K562 (cell line): Measurements from ENCODE around the gene MAPKAPK2. TPM values are rescaled to one million over a fixed set of nuclear protein-coding genes. Genes with fewer than 3 reads are reported as not detected.

Source experiments
- BDP1 ChIP-seq: IDR thresholded peaks from 3 replicates; pipeline ENCODE4 v1.6.1; 2011; ENCODE audit not compliant: insufficient read length, insufficient read depth
- CREBBP ChIP-seq: IDR thresholded peaks from one replicate; pipeline ENCODE4 v1.6.1; 2012; ENCODE audit warnings: low read depth, mild to moderate bottlenecking, control low read depth, inconsistent platforms, low read length
- ETS2 ChIP-seq: IDR thresholded peaks from 2 replicates; pipeline ENCODE4 v1.6.1; 2016; ENCODE audit warnings: borderline replicate concordance, missing genetic modification characterization, mild to moderate bottlenecking, moderate library complexity, missing compliant biosample characterization; ENCODE audit not compliant: poor library complexity, severe bottlenecking
- GABPB2 ChIP-seq: fragments of 250-450 bp; sonication (Bioruptor Pico); conservative IDR thresholded peaks from 2 replicates; pipeline ENCODE4 v1.5.1; 2021; ENCODE audit warnings: mild to moderate bottlenecking
- KDM1A ChIP-seq, 2 experiments: fragments of 450-650 bp; IDR thresholded peaks; 2 replicates each; pipeline ENCODE4 v1.6.1; 2016; ENCODE audit warnings: mild to moderate bottlenecking in 2 of 2
- MXI1 ChIP-seq: IDR thresholded peaks from 2 replicates; pipeline ENCODE4 v1.6.1; 2011; ENCODE audit warnings: low read depth, mild to moderate bottlenecking, improper control_type of control experiment, low read length
- NFIC ChIP-seq: fragments of 450-650 bp; IDR thresholded peaks from 2 replicates; pipeline ENCODE4 v1.6.1; 2017; ENCODE audit warnings: mild to moderate bottlenecking, inconsistent platforms
- POLR3G ChIP-seq: IDR thresholded peaks from 2 replicates; pipeline ENCODE4 v1.6.1; 2011; ENCODE audit not compliant: insufficient read length, insufficient replicate concordance; ENCODE audit errors: extremely low read depth
- SP1 ChIP-seq: sonication (generic); formaldehyde crosslinking; IDR thresholded peaks from 2 replicates; pipeline ENCODE4 v1.8.1; 2022; ENCODE audit warnings: mild to moderate bottlenecking, missing genetic modification reagents
- ZBTB17 ChIP-seq: fragments of 450-650 bp; formaldehyde crosslinking; IDR thresholded peaks from 2 replicates; pipeline ENCODE4 v1.4.0; 2020; ENCODE audit warnings: mild to moderate bottlenecking
- ZNF354B ChIP-seq: fragments of 250-450 bp; sonication (Bioruptor Pico); IDR thresholded peaks from 2 replicates; pipeline ENCODE4 v1.4.0; 2020
- ZNF589 ChIP-seq: fragments of 200-800 bp; sonication (Bioruptor generic); IDR thresholded peaks from 2 replicates; pipeline ENCODE4 v1.6.1; 2016; ENCODE audit warnings: low read depth, missing genetic modification characterization, missing compliant biosample characterization
- ZNF644 ChIP-seq: fragments of 200-800 bp; sonication (Bioruptor generic); IDR thresholded peaks from 2 replicates; pipeline ENCODE4 v1.6.1; 2016; ENCODE audit warnings: low read depth, missing genetic modification characterization, missing compliant biosample characterization
- ZNF668 ChIP-seq: fragments of 250-450 bp; sonication (Bioruptor Pico); IDR thresholded peaks from 2 replicates; pipeline ENCODE4 v1.8.0; 2022; ENCODE audit warnings: mild to moderate bottlenecking, inconsistent platforms
- polyA plus RNA-seq, 8 experiments: library from polyadenylated mRNA; depleted of rRNA in 4 of 8; stranded (reverse) in 5 of 8; unstranded in 3 of 8; fragments of >200 nt; fragmentation: Nextera tagmentation in 2 of 8; fragmentation: Illumina TruSeq in 1 of 8; extraction: Ambion mirVana in 2 of 8; extraction: Trizol in 1 of 8; gene quantifications; 2 replicates each; pipeline versions ENCODE4 v1.2.1 to v1.2.3, GENCODE V29; 2011 to 2014; ENCODE audit warnings: inconsistent platforms in 1 of 8, missing spikeins in 1 of 8
- total RNA-seq, 7 experiments: library from RNA; depleted of rRNA in 6 of 7; stranded (reverse); fragments of >200 nt in 6 of 7; fragmentation: Illumina TruSeq in 2 of 7; extraction: Trizol in 2 of 7; gene quantifications; 2 replicates each; pipeline versions ENCODE4 v1.2.1 to v1.2.3, GENCODE V29; 2011 to 2021; ENCODE audit warnings: low replicate concordance in 1 of 7
- TF ChIP-seq, protein P1 (sequence below), 2 experiments: fragments of 450-650 bp; IDR thresholded peaks; 2 replicates each; pipeline ENCODE4 v1.6.1; 2016; ENCODE audit warnings: mild to moderate bottlenecking in 2 of 2, borderline replicate concordance in 1 of 2, low read depth in 1 of 2, moderate library complexity in 1 of 2
- TF ChIP-seq, protein P2 (sequence below): fragments of 250-450 bp; sonication (Bioruptor Pico); IDR thresholded peaks from 2 replicates; pipeline ENCODE4 v1.5.0; 2020; ENCODE audit warnings: mild to moderate bottlenecking, borderline replicate concordance
- TF ChIP-seq, protein P3 (sequence below): fragments of 150-350 bp; conservative IDR thresholded peaks from 2 replicates; pipeline ENCODE4 v1.6.1; 2014; ENCODE audit warnings: low read length

Gene MAPKAPK2
- total and polyA plus RNA-seq, 9 of the 15 experiments (the other 6 are each of a cell fraction or from before 2014, with no cell fraction given): 0.63 to 94.2 (median 52.1) TPM

DNA sequence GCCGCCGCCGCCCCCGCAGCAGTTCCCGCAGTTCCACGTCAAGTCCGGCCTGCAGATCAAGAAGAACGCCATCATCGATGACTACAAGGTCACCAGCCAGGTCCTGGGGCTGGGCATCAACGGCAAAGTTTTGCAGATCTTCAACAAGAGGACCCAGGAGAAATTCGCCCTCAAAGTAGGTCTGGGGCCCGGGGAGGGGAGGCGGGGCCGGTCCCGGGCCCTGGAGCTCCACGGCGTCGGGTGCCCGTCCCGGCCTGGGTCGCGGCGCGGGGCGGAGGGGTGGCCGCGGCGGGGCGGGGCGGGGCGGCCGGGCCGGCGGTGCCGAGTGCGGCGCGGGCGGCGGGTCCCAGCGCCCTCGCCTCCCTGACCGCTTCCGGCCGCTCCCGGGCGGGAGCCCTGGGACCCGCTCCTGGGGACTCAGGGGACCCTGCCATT is 646 bp downstream of the MAPKAPK2 start (continued):
- TF ChIP-seq, protein P1, sequence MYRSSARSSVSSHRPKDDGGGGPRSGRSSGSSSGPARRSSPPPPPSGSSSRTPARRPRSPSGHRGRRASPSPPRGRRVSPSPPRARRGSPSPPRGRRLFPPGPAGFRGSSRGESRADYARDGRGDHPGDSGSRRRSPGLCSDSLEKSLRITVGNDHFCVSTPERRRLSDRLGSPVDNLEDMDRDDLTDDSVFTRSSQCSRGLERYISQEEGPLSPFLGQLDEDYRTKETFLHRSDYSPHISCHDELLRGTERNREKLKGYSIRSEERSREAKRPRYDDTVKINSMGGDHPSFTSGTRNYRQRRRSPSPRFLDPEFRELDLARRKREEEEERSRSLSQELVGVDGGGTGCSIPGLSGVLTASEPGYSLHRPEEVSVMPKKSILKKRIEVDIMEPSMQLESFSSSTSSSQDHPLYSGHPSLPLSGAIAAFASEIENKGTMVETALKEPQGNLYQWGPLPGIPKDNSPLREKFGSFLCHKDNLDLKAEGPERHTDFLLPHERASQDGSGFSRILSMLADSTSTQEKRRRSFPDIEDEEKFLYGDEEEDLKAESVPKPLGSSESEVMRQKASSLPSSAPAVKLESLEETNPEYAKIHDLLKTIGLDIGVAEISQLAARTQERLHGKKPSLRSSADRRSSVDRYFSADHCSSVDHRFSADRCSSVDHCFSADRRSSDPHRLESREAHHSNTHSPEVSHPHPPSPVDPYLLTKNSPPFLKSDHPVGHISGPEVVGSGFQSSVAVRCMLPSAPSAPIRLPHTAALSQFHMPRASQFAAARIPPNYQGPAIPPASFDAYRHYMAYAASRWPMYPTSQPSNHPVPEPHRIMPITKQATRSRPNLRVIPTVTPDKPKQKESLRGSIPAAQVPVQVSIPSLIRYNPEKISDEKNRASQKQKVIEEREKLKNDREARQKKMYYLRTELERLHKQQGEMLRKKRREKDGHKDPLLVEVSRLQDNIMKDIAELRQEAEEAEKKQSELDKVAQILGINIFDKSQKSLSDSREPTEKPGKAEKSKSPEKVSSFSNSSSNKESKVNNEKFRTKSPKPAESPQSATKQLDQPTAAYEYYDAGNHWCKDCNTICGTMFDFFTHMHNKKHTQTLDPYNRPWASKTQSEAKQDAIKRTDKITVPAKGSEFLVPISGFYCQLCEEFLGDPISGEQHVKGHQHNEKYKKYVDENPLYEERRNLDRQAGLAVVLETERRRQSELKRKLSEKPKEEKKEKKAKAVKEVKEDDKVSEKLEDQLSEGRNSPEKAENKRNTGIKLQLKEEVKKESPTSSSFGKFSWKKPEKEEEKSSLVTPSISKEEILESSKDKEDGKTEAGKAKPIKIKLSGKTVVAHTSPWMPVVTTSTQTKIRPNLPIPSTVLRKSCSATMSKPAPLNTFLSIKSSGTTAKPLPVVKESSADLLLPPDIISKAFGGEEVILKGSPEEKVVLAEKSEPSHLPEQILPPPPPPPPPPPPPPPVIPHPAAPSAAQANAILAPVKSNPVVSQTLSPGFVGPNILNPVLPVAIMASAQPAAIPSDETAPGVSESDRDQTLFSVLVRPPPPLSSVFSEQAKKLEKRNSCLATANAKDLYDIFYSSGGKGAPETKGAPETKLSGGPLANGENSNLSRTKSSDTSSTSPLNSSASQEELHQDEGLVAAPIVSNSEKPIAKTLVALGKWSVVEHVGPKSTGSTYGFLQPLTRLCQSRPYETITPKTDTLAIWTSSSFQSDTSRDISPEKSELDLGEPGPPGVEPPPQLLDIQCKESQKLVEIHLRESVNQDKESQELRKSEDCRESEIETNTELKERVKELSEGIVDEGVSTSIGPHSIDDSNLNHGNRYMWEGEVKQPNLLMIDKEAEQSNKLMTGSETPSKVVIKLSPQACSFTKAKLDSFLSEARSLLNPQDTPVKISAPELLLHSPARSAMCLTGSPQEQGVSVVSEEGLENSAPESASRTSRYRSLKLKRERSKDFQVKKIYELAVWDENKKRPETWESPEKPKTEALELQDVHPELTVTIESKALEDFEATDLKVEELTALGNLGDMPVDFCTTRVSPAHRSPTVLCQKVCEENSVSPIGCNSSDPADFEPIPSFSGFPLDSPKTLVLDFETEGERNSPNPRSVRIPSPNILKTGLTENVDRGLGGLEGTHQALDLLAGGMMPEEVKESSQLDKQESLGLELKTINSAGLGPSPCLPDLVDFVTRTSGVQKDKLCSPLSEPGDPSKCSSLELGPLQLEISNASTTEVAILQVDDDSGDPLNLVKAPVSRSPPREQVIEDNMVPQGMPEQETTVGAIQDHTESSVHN (IDR thresholded peaks at IDR 0.05; ENCODE audit: borderline replicate concordance in 1 of 2, low read depth in 1 of 2): no peak
- no peak for TF ChIP-seq POLR3G
- TF ChIP-seq ZNF644 (tag): no peak
- TF ChIP-seq NFIC: no peak
- TF ChIP-seq, protein P2, sequence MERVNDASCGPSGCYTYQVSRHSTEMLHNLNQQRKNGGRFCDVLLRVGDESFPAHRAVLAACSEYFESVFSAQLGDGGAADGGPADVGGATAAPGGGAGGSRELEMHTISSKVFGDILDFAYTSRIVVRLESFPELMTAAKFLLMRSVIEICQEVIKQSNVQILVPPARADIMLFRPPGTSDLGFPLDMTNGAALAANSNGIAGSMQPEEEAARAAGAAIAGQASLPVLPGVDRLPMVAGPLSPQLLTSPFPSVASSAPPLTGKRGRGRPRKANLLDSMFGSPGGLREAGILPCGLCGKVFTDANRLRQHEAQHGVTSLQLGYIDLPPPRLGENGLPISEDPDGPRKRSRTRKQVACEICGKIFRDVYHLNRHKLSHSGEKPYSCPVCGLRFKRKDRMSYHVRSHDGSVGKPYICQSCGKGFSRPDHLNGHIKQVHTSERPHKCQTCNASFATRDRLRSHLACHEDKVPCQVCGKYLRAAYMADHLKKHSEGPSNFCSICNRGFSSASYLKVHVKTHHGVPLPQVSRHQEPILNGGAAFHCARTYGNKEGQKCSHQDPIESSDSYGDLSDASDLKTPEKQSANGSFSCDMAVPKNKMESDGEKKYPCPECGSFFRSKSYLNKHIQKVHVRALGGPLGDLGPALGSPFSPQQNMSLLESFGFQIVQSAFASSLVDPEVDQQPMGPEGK (CRISPR knock-in tag): no peak
- no peak for TF ChIP-seq GABPB2 (CRISPR knock-in tag)
- TF ChIP-seq MXI1: no peak
- TF ChIP-seq ETS2 (tag): no peak
- TF ChIP-seq, protein P3, sequence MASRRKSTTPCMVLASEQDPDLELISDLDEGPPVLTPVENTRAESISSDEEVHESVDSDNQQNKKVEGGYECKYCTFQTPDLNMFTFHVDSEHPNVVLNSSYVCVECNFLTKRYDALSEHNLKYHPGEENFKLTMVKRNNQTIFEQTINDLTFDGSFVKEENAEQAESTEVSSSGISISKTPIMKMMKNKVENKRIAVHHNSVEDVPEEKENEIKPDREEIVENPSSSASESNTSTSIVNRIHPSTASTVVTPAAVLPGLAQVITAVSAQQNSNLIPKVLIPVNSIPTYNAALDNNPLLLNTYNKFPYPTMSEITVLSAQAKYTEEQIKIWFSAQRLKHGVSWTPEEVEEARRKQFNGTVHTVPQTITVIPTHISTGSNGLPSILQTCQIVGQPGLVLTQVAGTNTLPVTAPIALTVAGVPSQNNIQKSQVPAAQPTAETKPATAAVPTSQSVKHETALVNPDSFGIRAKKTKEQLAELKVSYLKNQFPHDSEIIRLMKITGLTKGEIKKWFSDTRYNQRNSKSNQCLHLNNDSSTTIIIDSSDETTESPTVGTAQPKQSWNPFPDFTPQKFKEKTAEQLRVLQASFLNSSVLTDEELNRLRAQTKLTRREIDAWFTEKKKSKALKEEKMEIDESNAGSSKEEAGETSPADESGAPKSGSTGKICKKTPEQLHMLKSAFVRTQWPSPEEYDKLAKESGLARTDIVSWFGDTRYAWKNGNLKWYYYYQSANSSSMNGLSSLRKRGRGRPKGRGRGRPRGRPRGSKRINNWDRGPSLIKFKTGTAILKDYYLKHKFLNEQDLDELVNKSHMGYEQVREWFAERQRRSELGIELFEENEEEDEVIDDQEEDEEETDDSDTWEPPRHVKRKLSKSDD: no peak
- TF ChIP-seq CREBBP: no peak
- TF ChIP-seq ZNF354B (CRISPR knock-in tag): no peak
- TF ChIP-seq ZNF589: no peak
- TF ChIP-seq ZNF668 (CRISPR knock-in tag): no peak
- no peak for TF ChIP-seq BDP1
- TF ChIP-seq SP1 (CRISPR knock-in tag): no peak
- TF ChIP-seq ZBTB17 (CRISPR knock-in tag): no peak
- TF ChIP-seq KDM1A (IDR thresholded peaks at IDR 0.05): no peak
